Measurements from ENCODE around the gene PASD1. TPM values are rescaled to one million over a fixed set of nuclear protein-coding genes. Genes with fewer than 3 reads are reported as not detected.
A peak's percentile ranks its signal among the peaks of the same experiment; 100 is the strongest.

Gene PASD1
- total RNA-seq, 1 donor from 2014 or later: not detected

DNA sequence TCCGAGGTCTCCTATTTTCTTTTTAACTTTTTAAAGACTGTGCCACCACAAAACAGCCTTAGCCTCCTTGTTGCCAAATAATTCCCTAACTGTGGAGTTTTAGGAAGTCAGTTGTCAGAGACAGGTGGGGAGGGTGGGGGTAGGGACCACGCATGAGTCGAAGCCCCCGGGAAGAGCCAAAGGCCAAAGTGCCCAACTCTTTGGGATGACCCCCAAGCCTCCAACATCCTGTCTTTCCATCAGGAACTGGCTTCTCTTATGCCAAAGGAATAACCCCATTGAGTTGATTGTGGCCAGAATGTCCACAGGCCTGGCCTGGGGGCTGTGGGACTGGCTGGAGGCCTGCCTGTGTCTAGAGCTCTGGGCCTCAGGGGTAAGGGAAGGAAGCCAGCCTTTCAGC lies 137.6 kb downstream of the PASD1 start:
- intact Hi-C loops (cut with micrococcal nuclease): no loop called here
- H3K9me3 Mint-ChIP-seq: no peaks in the 10 kb centered on the region
- peaks cover 4% of the 10 kb centered on the region for H3K27me3 Mint-ChIP-seq
- no peaks in the 10 kb centered on the region for H3K36me3 Mint-ChIP-seq (ENCODE audit: low read depth)
- DNase-seq: no peak
- no peaks in the 10 kb centered on the region for H3K4me1 Mint-ChIP-seq
- no peak overlapping the region for H3K4me3 Mint-ChIP-seq
- no peak overlapping the region for H3K27ac Mint-ChIP-seq

DNA sequence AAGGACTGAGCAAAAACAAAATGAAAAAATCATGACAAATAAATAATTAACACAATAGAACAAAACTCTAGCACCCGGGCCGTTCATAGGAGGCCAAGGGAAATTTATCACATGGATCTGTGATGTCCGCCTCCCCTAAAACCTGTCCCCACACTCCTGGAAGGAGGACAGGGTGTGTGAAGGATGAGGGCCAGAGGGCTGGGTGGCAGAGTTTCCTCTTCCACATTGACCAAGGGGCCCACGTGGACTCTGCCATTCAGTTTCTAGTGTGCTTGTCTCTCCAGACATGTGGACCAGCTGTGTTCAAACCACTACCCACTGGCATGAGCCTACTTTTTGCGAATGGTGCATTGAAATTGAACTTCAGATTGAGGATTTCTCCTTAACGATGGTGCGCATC lies 138.1 kb downstream of the PASD1 start:
- peaks cover 2% of the 10 kb centered on the region for H3K27me3 Mint-ChIP-seq
- intact Hi-C loops (cut with micrococcal nuclease): no loop called here

DNA sequence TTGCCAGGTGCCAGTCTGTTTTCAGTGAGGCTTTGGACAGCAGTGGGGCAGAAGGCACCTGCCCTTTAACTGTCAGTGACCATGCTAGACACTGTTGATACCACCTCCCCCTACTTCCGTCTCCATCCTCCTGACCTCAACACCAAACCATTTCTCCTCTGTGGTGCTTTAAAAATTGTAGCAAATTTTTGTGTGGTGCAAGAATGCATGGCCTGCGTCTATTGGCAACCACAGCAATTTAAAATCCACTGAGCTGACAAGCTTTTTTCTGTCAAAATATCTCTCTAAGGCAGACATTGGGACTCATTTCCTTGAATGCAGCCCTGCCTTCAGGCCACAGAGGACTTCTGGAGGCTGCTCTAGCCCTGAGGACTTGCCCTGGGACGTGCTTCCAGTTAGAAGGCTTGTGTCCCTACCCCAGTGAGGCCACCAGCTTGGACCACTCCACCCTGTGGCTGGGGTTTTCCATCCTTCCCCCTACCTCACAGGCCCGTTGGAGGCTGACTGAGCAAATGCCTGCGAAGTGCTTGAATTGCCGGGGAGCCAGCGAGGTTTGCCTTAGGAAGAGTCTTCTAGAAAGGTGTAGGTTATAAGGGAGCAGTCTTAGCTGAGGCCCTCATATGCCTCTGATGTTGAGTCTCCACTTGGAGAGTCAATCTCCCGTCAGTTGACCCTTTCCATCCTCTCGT lies 138.7 kb downstream of the PASD1 start:
- H3K4me3 Mint-ChIP-seq: no peak overlapping the region
- DNase-seq: no peak
- H3K4me1 Mint-ChIP-seq: no peaks in the 10 kb centered on the region

More for the DNA sequence above, 138.1 kb downstream of the PASD1 start:
- Mint-ChIP-seq H3K9me3 (no peaks in the 10 kb centered on the region), H3K36me3 (ENCODE audit: low read depth) (no peaks in the 10 kb centered on the region), H3K27ac (no peak overlapping the region), H3K4me1 (no peaks in the 10 kb centered on the region), H3K4me3 (no peak overlapping the region)
- no peak for DNase-seq

DNA sequence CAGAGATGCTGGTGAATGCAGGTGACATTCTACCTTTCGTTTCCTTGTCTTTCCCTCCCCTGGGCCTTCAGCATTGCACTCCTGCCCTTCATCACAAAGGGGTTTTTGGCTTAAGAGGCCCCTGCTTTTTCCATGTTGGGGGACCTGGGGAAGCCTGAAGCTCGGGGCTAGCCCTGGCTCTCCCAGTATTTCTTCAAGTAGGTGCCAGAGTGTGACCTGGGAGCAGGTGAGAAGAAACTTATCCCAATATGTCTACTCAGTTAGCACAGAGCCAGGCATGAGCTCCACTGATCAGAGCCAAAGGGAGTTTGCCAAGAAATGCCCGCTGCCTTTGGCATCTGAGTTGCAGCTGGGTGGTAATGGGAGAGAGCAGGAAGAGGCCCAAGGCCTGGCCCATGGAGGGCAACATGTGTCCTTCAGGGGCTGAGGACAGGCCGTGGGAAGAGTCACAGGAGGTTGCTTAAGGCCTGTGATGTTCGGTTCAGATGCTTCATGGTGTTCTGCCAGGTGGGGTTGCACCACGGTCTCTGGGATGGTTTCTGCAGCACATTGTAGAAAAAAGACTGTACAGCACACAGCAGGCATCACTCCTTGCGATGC lies 139.4 kb downstream of the PASD1 start:
- no peak for DNase-seq
- intact Hi-C loops (cut with micrococcal nuclease): no loop called here
- no peak overlapping the region for H3K4me3 Mint-ChIP-seq
- H3K27ac Mint-ChIP-seq: no peak overlapping the region
- no peaks in the 10 kb centered on the region for H3K27me3 Mint-ChIP-seq
- no peaks in the 10 kb centered on the region for H3K4me1 Mint-ChIP-seq
- H3K9me3 Mint-ChIP-seq: no peaks in the 10 kb centered on the region
- no peaks in the 10 kb centered on the region for H3K36me3 Mint-ChIP-seq (ENCODE audit: low read depth)

More for the DNA sequence above, 138.7 kb downstream of the PASD1 start:
- no peaks in the 10 kb centered on the region for H3K36me3 Mint-ChIP-seq (ENCODE audit: low read depth)
- no peaks in the 10 kb centered on the region for H3K9me3 Mint-ChIP-seq
- H3K27ac Mint-ChIP-seq: no peak overlapping the region
- intact Hi-C loops (cut with micrococcal nuclease): no loop called here
- peaks cover under 1% of the 10 kb centered on the region for H3K27me3 Mint-ChIP-seq

DNA sequence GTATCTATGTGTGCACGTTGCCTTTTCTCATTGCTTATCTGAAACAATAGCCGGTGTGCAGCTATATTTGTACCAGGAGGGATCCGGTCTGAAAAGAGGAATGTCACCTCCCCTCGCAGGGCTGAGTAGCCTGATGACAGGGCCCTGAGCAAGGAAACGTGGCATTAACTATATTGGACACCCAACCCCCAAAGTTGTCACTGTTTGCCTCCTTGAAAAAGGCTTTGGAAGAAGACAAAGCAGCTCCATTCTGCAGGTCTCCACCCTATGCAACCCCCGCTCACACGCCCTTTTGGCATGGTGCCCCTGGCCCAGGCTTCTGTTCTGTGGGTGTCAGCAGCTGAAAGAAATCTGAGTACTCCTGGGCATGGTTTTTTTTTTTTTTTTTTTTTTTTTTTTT lies 140.0 kb downstream of the PASD1 start:
- Mint-ChIP-seq H3K36me3 (ENCODE audit: low read depth) (no peaks in the 10 kb centered on the region), H3K4me3 (no peak overlapping the region), H3K27me3 (no peaks in the 10 kb centered on the region), H3K9me3 (no peaks in the 10 kb centered on the region), H3K27ac (no peak overlapping the region), H3K4me1 (no peaks in the 10 kb centered on the region)
- no peak for DNase-seq
- intact Hi-C loops (cut with micrococcal nuclease): no loop called here

DNA sequence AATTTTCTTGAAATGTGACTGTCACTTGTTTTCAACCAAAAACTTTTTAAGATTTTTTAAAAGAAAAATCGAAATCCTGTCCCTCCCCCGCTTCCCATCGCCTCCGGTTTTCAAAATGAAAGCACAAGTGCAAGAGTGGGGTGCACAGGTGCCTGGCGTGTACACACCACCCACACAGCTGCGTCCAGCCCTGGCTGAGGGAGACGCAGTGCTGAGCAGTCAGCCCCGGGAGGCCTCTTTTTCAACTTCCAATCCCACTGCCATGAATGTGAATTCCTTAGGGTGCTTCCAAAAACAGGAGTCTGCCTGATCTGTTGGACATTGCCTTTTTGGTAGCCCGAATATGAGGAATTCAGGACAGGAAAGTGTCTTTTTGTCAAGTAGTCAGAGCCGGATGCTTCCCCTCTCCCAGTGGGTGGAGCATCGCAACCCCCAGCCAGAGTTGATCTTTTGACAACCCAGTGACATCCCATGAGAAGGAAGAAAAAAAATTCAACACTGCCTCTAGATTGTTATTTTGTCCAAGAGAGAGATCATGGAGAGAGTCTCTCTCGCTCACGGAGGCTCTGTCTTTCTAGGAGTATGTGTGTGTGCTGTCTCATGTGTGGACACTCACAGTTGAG lies 140.7 kb downstream of the PASD1 start:
- H3K27me3 Mint-ChIP-seq: no peaks in the 10 kb centered on the region
- no peaks in the 10 kb centered on the region for H3K36me3 Mint-ChIP-seq (ENCODE audit: low read depth)

DNA sequence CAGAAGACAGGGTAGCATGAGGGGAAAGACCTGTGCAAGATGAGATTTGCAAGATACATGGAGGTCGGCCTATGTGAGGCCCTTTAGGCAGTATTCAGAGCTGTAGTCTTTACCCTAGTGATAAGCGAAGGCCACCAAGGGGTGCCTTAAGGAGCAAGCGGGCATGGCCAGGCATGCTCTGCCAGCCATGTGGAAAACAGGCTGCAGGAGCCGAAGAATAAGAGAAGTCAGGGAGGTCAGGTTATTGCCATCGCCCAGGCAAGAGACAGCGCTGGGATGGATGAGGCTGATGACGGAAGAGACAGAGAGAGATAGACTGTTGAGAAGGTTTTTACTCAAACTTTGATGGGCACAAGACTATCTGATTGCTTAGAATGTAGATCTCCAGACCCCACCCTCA lies 145.3 kb downstream of the PASD1 start:
- intact Hi-C loops (cut with micrococcal nuclease): no loop called here
- H3K36me3 Mint-ChIP-seq (ENCODE audit: low read depth): no peaks in the 10 kb centered on the region
- no peak overlapping the region for H3K4me3 Mint-ChIP-seq
- H3K9me3 Mint-ChIP-seq: no peaks in the 10 kb centered on the region
- no peak for DNase-seq
- H3K27ac Mint-ChIP-seq: no peak overlapping the region
- H3K4me1 Mint-ChIP-seq: no peaks in the 10 kb centered on the region
- H3K27me3 Mint-ChIP-seq: no peaks in the 10 kb centered on the region

More for the DNA sequence above, 140.7 kb downstream of the PASD1 start:
- no peaks in the 10 kb centered on the region for H3K4me1 Mint-ChIP-seq
- H3K9me3 Mint-ChIP-seq: no peaks in the 10 kb centered on the region
- H3K4me3 Mint-ChIP-seq: no peak overlapping the region
- intact Hi-C loops (cut with micrococcal nuclease): no loop called here
- no peak for DNase-seq
- no peak overlapping the region for H3K27ac Mint-ChIP-seq

DNA sequence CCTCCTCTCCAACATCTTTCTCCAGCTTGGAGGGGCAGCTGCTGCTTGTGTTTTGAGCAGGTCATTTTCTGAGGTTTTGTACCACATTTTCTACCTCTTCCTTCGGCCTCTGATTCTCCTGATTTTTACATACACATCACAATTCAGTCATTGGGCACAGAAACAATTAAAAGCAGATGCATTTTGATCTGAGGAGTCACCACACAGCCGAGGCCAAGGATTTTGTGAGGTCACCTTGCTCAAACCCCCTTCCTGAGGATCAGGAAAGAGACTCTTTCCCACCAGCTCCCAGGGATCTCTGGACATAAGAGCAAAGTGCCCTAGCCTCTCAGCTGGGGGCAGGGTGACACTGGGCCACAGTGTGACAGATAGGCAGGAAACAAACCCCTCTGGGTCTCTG lies 147.0 kb downstream of the PASD1 start:
- no peak for DNase-seq
- intact Hi-C loops (cut with micrococcal nuclease): no loop called here
- Mint-ChIP-seq H3K27ac (no peak overlapping the region), H3K4me1 (no peaks in the 10 kb centered on the region), H3K27me3 (no peaks in the 10 kb centered on the region), H3K4me3 (no peak overlapping the region), H3K36me3 (ENCODE audit: low read depth) (no peaks in the 10 kb centered on the region), H3K9me3 (no peaks in the 10 kb centered on the region)

DNA sequence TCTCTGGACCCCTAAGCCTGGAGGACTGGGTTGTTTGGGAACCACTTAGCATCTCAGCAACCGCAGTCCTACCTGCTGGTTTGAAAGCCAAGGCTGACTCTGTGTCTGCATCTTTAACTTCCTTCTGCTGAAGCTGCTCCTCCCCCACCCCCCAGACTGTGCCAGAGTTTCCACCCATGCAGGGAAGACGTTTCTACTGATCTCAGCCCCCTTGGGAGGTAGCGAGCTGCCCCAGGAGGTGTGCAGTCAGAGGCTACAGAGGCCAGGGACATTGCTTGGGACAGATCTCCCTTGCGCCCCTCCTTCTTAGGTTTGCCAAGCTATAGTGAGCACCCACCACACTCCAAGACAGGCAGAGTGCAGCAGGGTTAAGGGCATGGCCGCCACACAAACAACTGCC lies 147.7 kb downstream of the PASD1 start:
- DNase-seq: no peak
- H3K4me1 Mint-ChIP-seq: no peaks in the 10 kb centered on the region
- no peaks in the 10 kb centered on the region for H3K9me3 Mint-ChIP-seq
- no peaks in the 10 kb centered on the region for H3K36me3 Mint-ChIP-seq (ENCODE audit: low read depth)
- no peak overlapping the region for H3K4me3 Mint-ChIP-seq
- intact Hi-C loops (cut with micrococcal nuclease): no loop called here
- H3K27ac Mint-ChIP-seq: no peak overlapping the region
- H3K27me3 Mint-ChIP-seq: no peaks in the 10 kb centered on the region

DNA sequence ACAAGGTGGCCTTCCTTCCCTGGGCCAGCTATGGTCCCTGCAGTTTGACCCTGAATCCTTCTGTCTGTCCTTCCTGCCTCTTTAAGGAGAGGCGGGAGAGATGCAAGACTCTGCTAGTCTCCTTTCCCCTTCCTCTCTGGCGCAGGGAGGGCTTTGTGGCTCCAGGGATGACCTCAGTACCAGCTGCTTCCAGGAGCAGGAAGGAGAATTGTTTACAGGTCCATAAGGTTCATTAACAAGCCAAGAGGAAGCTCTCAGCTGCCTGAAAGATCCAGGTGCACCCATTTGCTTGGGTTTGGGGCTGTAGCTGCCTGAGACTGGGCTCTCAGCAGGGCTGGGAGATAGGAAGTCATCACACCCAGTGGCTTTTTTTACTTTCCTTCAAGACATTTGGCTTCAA lies 148.3 kb downstream of the PASD1 start:
- no peak overlapping the region for H3K4me3 Mint-ChIP-seq
- intact Hi-C loops (cut with micrococcal nuclease): no loop called here
- H3K36me3 Mint-ChIP-seq (ENCODE audit: low read depth): no peaks in the 10 kb centered on the region
- no peaks in the 10 kb centered on the region for H3K27me3 Mint-ChIP-seq
- no peak for DNase-seq
- H3K4me1 Mint-ChIP-seq: no peaks in the 10 kb centered on the region
- no peak overlapping the region for H3K27ac Mint-ChIP-seq
- H3K9me3 Mint-ChIP-seq: no peaks in the 10 kb centered on the region

DNA sequence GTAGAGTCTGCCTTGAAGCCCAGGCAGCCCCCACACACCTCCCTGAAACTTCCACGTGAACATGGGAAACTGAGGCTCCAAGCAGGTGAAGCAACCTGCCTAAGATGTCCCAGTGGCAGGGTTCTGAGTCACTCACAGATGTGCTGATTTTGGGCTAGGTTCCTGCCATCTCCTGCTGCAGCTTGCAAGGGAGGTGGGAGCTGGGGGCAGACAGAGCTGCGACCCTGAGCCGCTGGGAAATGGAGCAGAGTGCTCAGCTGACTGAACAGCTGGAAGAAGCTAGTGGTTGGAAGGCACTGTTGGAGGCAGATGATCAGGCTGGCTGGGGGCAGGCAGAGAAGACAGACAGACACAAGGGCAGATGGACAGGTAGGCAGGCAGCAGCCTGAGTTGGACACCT lies 148.8 kb downstream of the PASD1 start:
- H3K9me3 Mint-ChIP-seq: no peaks in the 10 kb centered on the region
- no peak overlapping the region for H3K4me3 Mint-ChIP-seq
- intact Hi-C loops (cut with micrococcal nuclease): no loop called here
- H3K4me1 Mint-ChIP-seq: no peaks in the 10 kb centered on the region
- no peaks in the 10 kb centered on the region for H3K36me3 Mint-ChIP-seq (ENCODE audit: low read depth)
- no peak for DNase-seq
- no peak overlapping the region for H3K27ac Mint-ChIP-seq
- H3K27me3 Mint-ChIP-seq: no peaks in the 10 kb centered on the region

DNA sequence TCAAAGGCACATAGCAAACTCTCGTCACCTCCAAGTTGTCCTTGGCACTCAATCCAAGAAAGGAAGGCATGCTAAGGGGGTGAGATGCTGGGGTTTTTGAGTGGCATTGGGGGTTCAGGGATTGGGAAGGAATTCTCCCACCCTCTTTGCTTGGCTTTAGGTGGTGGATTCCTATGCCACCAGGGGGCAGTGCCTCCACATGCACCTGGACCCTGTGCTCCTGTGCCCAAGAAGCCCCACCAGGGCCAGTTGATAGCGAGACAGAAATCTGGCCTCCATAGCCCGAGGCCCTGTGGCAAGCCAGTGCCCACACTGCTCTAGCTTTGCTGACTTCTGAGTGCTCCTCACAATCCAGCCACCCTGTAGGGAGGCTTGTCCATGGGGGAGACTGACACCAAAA lies 150.4 kb downstream of the PASD1 start:
- DNase-seq: peak; percentile 54
- no peak overlapping the region for H3K27ac Mint-ChIP-seq
- intact Hi-C loops (cut with micrococcal nuclease): no loop called here
- no peaks in the 10 kb centered on the region for H3K4me1 Mint-ChIP-seq
- H3K4me3 Mint-ChIP-seq: no peak overlapping the region
- no peaks in the 10 kb centered on the region for H3K36me3 Mint-ChIP-seq (ENCODE audit: low read depth)
- H3K9me3 Mint-ChIP-seq: no peaks in the 10 kb centered on the region
- H3K27me3 Mint-ChIP-seq: no peaks in the 10 kb centered on the region

DNA sequence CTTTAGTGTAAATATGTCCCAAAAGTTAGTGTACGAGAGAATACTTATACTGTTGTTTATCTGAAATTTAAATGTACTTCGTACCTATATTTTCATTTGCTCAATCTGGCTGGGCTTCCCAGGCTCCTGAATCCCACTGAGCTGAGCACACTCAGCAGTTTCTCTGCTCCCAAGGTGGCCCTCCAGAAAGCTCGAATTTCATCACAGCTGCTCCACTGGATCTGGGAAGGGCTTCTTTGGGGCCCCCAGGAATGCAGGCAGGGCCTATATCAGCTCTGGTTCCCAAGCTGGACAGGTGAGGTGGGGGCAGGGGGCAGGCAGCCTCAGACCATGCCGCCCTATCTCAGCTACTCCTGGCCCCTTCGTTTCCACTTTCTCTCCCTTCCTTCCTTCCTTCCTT lies 150.9 kb downstream of the PASD1 start:
- Mint-ChIP-seq H3K27me3 (no peaks in the 10 kb centered on the region), H3K4me3 (no peak overlapping the region), H3K36me3 (ENCODE audit: low read depth) (no peaks in the 10 kb centered on the region), H3K27ac (no peak overlapping the region), H3K9me3 (no peaks in the 10 kb centered on the region), H3K4me1 (no peaks in the 10 kb centered on the region)
- no peak for DNase-seq
- intact Hi-C loops (cut with micrococcal nuclease): no loop called here

DNA sequence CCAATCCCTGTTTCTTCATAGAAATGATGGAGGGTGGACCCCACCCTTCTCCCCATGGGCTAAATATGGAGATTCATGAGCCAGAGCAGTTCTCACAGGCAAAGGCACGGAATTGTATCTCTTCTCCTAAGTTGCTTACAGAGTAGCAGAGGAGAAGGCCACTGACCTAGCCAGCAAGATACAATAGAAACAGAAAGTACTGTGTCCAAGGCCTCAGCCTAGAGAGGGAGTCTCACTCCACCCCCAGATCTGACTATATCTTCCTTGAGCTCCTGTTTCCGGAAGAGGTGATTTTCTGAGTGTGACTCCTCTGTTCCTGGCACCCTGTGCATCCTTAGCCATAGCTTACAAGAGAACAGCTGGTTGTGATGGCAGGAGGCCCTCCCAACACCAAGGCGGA lies 152.3 kb downstream of the PASD1 start, which contains the start of gene FATE1:
FATE1 (plus strand) TSS at position 284 of the 400 bp plus-strand sequence; CDS start at position 369, 85 bp downstream.
- Mint-ChIP-seq H3K4me3 (no peak within 1 kb of the TSS), H3K27me3 (no peaks in the 10 kb centered on the region), H3K36me3 (ENCODE audit: low read depth) (no peaks in the 10 kb centered on the region), H3K9me3 (no peaks in the 10 kb centered on the region), H3K27ac (no peak within 1 kb of the TSS), H3K4me1 (no peaks in the 10 kb centered on the region)
- DNase-seq: no peak
- intact Hi-C loops (cut with micrococcal nuclease): no loop called here

Data from activated CD4-positive, alpha-beta T cell treated with anti-CD3 and anti-CD28 coated beads, Interleukin-2, amount 10 ng/mL, durations not matched to agents 24 days and 14 days (primary cell).